Neural crest cell (in vitro differentiated cells): ENCODE data around the gene TCEA2. TPM values are rescaled to one million over a fixed set of nuclear protein-coding genes. Genes with fewer than 3 reads are reported as not detected.

Experiments
- DNase-seq: peaks from one replicate; pipeline ENCODE4 v3.0.0; 2021; ENCODE audit warnings: low read depth, mixed read lengths, low spot score
- H3K27ac Mint-ChIP-seq: one replicate; pipeline ENCODE4 v1.8.0; 2021; ENCODE audit warnings: mild to moderate bottlenecking, mixed read lengths; ENCODE audit not compliant: unreplicated experiment
- H3K27me3 Mint-ChIP-seq: 2 replicates; pipeline ENCODE4 v1.8.0; 2021; ENCODE audit warnings: low read depth, mild to moderate bottlenecking, mixed read lengths
- H3K36me3 Mint-ChIP-seq: 2 replicates; pipeline ENCODE4 v1.8.0; 2021; ENCODE audit warnings: low read depth, mild to moderate bottlenecking, mixed read lengths
- H3K4me1 Mint-ChIP-seq: 2 replicates; pipeline ENCODE4 v1.8.0; 2021; ENCODE audit warnings: mixed read lengths
- H3K4me3 Mint-ChIP-seq: one replicate; pipeline ENCODE4 v1.8.0; 2021; ENCODE audit warnings: mild to moderate bottlenecking, mixed read lengths
- H3K9me3 Mint-ChIP-seq: 2 replicates; pipeline ENCODE4 v1.8.0; 2021; ENCODE audit warnings: mixed read lengths
- CTCF ChIP-seq: fragments of 200-600 bp; sonication (generic); conservative IDR thresholded peaks from 2 replicates; pipeline ENCODE4 v1.5.0; 2021; ENCODE audit warnings: antibody characterized with exemption, mild to moderate bottlenecking
- total RNA-seq: library from RNA; stranded (reverse); gene quantifications from 2 replicates; pipeline ENCODE4 v1.2.1, GENCODE V29; 2021

Gene TCEA2
- total RNA-seq, 1 donor from 2014 or later = 82.5 TPM

- no peak for TF ChIP-seq CTCF
- DNase-seq = no peak
- H3K9me3 Mint-ChIP-seq = no peaks in the 10 kb centered on the region
- H3K4me1 Mint-ChIP-seq = no peaks in the 10 kb centered on the region
- peaks cover 3% of the 10 kb centered on the region for H3K36me3 Mint-ChIP-seq
- H3K4me3 Mint-ChIP-seq = no peak overlapping the region
- no peak overlapping the region for H3K27ac Mint-ChIP-seq
- H3K27me3 Mint-ChIP-seq = no peaks in the 10 kb centered on the region
Observed at GRCh38 chr20:64029293-64030117, 33.5 kb upstream of the TCEA2 start.

GRCh38 chr20:64030371-64031134 is 32.4 kb upstream of the TCEA2 start:
- Mint-ChIP-seq H3K4me3 (no peak overlapping the region), H3K36me3 (peaks cover 3% of the 10 kb centered on the region), H3K4me1 (no peaks in the 10 kb centered on the region), H3K27me3 (peaks cover 7% of the 10 kb centered on the region), H3K9me3 (no peaks in the 10 kb centered on the region), H3K27ac (no peak overlapping the region)
- no peak for TF ChIP-seq CTCF
- no peak for DNase-seq

- H3K36me3 Mint-ChIP-seq = peaks cover 3% of the 10 kb centered on the region
- TF ChIP-seq CTCF = no peak
- no peak overlapping the region for H3K27ac Mint-ChIP-seq
- H3K27me3 Mint-ChIP-seq = peaks cover 14% of the 10 kb centered on the region
- no peaks in the 10 kb centered on the region for H3K4me1 Mint-ChIP-seq
- DNase-seq = no peak
- no peaks in the 10 kb centered on the region for H3K9me3 Mint-ChIP-seq
- no peak overlapping the region for H3K4me3 Mint-ChIP-seq
Observed at GRCh38 chr20:64031822-64032314, 31.1 kb upstream of the TCEA2 start.

DNA sequence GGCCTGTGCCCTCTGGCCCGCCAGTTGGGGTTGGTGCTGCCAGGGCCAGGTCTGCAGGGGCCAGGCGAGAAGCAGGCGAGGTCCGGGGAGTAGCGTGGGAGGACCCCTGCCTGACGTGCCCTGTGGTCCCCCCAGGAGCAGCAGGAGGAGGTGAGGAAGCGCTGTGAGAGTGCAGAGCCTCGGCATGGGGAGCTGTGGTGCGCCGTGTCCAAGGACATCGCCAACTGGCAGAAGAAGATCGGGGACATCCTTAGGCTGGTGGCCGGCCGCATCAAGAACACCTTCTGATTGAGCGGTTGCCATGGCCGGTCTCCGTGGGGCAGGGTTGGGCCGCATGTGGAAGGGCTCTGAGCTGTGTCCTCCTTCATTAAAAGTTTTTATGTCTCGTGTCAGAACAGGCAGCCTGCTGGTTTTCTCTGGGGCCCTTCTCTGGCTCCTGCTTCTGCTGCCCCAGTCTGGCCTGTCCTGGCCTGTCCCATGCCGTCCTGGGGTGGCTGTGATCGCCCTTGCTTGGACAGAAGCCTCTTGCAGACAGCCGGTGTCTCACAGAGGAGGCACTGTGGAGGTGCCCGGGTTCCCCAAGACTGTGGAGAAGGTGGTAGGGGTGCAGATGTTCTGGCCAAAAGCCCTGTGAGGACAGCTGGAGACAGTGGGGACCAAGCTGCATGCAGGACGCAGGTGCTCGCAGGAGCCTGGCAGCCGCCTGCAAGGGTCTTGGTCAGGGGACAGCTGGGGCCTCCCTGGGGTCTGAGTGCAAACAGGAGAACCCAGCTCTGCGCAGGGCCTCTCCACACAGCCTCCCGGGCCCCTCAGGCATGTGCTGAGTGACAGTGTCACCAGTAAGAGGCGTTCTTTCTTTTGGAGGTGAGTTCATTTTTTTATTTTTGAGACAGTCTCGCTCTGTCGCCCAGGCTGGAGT is 30.0 kb upstream of the TCEA2 start:
- Mint-ChIP-seq H3K36me3 (peaks cover 3% of the 10 kb centered on the region), H3K4me3 (no peak overlapping the region), H3K9me3 (no peaks in the 10 kb centered on the region), H3K27me3 (peaks cover 25% of the 10 kb centered on the region), H3K4me1 (peaks cover 4% of the 10 kb centered on the region), H3K27ac (no peak overlapping the region)
- no peak for TF ChIP-seq CTCF
- no peak for DNase-seq

DNA sequence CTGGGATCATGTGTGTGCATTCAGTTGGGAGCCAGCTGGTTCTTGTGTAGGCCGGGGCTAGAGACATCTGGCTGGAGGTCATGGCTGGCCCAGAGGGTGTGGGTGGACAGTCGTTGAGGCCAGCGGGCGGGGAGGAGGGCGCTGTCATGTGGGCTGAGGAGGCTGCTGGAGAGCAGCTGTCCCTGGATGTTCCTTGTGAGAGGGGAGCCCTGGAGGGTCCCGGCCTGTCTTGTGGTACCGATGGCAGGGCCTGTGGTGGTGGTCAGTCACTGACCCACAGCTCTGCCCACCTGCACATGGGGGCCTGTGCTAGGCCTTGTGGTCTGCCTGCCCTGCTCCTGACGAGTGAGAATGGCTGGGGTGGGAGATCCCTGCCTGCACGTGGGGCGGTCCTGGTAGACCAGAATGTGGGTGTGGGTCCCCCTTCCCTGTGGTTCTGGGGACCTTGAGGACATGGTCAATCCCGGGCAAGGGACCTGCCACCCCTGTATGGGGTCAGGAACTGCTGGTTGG is 29.0 kb upstream of the TCEA2 start:
- Mint-ChIP-seq H3K9me3 (no peaks in the 10 kb centered on the region), H3K27me3 (peaks cover 33% of the 10 kb centered on the region), H3K4me1 (peaks cover 4% of the 10 kb centered on the region), H3K27ac (no peak overlapping the region), H3K36me3 (no peaks in the 10 kb centered on the region), H3K4me3 (no peak overlapping the region)
- no peak for TF ChIP-seq CTCF
- no peak for DNase-seq
